Right atrium auricular region (tissue), 2 donors: ENCODE data around the gene CMC4. TPM values are rescaled to one million over a fixed set of nuclear protein-coding genes. Genes with fewer than 3 reads are reported as not detected.

Source experiments
- DNase-seq: peaks from one replicate; pipeline ENCODE4 v3.0.0-alpha.2; 2019; ENCODE audit warnings: low spot score
- H3K27ac ChIP-seq, 2 donors: fragments of 200-600 bp; sonication (generic); 1 replicate in 1 of 2; 2 replicates in 1 of 2; pipeline ENCODE4 v1.5.1; 2016 to 2019
- H3K27me3 ChIP-seq, 2 donors: fragments of 200-600 bp; sonication (generic); one replicate each; pipeline versions ENCODE4 v1.5.1 to v1.6.0; 2017 to 2019
- H3K36me3 ChIP-seq: fragments of 200-600 bp; sonication (generic); one replicate; pipeline ENCODE4 v1.5.1; 2016
- H3K4me1 ChIP-seq, 2 donors: fragments of 200-600 bp; sonication (generic); one replicate each; pipeline versions ENCODE4 v1.5.1 to v1.6.0; 2017 to 2019
- H3K4me3 ChIP-seq, 2 donors: fragments of 200-600 bp; sonication (generic); 1 replicate in 1 of 2; 2 replicates in 1 of 2; pipeline ENCODE4 v1.5.1; 2017 to 2019; ENCODE audit warnings: mild to moderate bottlenecking in 1 of 2, moderate library complexity in 1 of 2
- H3K9me3 ChIP-seq, 2 donors: fragments of 200-600 bp; sonication (generic); one replicate each; pipeline ENCODE4 v1.5.1; 2019
- CTCF ChIP-seq, 2 donors: fragments of 200-600 bp; sonication (generic); IDR thresholded peaks; one replicate each; pipeline ENCODE4 v1.5.1; 2019; ENCODE audit warnings: antibody characterized with exemption in 2 of 2
- total RNA-seq, 2 donors: library from RNA; depleted of rRNA; stranded (reverse); fragments of >200 nt; gene quantifications; one replicate each; pipeline ENCODE4 v1.1.0, GENCODE V29; 2016

CMC4 gene
- total RNA-seq = 10 to 100 TPM; 39.9 to 58.3 TPM

GRCh38 chrX:155070975-155071693 lies at the start of gene CMC4, which contains the start of the genes BRCC3 and MTCP1:
CMC4 (minus strand) TSS chrX:155071136; CDS start chrX:155064023, 7,113 bp downstream.
BRCC3 (plus strand) TSS chrX:155071508; CDS start chrX:155071528, 20 bp downstream.
MTCP1 (minus strand) TSS chrX:155071136; CDS start chrX:155066010, 5,126 bp downstream.
- TF ChIP-seq CTCF (IDR thresholded peaks at IDR 0.05) = no peak
- H3K9me3 ChIP-seq = no peaks in the 10 kb centered on the region
- H3K36me3 ChIP-seq = no peaks in the 10 kb centered on the region
- peak within 1 kb of the TSS; percentile 58 to 63 for H3K4me3 ChIP-seq
- no peaks in the 10 kb centered on the region for H3K4me1 ChIP-seq
- H3K27me3 ChIP-seq = no peaks in the 10 kb centered on the region
- peak within 1 kb of the TSS; percentile 84 to 87 for H3K27ac ChIP-seq
- DNase-seq = peak; percentile 67

GRCh38 chrX:155115174-155115819 lies 44.4 kb upstream of the CMC4 start:
- H3K4me1 ChIP-seq = no peaks in the 10 kb centered on the region
- no peak overlapping the region for H3K4me3 ChIP-seq
- no peak overlapping the region for H3K27ac ChIP-seq
- H3K9me3 ChIP-seq = no peaks in the 10 kb centered on the region
- no peaks in the 10 kb centered on the region for H3K36me3 ChIP-seq
- no peak for TF ChIP-seq CTCF (IDR thresholded peaks at IDR 0.05)
- DNase-seq = no peak
- H3K27me3 ChIP-seq = no peaks in the 10 kb centered on the region

GRCh38 chrX:155113097-155113496 lies 42.2 kb upstream of the CMC4 start:
- Histone ChIP-seq H3K27me3 (no peaks in the 10 kb centered on the region), H3K36me3 (no peaks in the 10 kb centered on the region), H3K27ac (no peak overlapping the region), H3K4me3 (no peak overlapping the region), H3K4me1 (no peaks in the 10 kb centered on the region), H3K9me3 (no peaks in the 10 kb centered on the region)
- DNase-seq = no peak
- no peak for TF ChIP-seq CTCF (IDR thresholded peaks at IDR 0.05)

- Histone ChIP-seq H3K4me1 (no peaks in the 10 kb centered on the region), H3K9me3 (no peaks in the 10 kb centered on the region), H3K36me3 (no peaks in the 10 kb centered on the region), H3K27me3 (no peaks in the 10 kb centered on the region), H3K4me3 (no peak overlapping the region), H3K27ac (no peak overlapping the region)
- TF ChIP-seq CTCF (IDR thresholded peaks at IDR 0.05) = no peak
- DNase-seq = no peak
Measured at GRCh38 chrX:155112171-155112570, 41.2 kb upstream of the CMC4 start.

GRCh38 chrX:155108427-155108826 lies 37.5 kb upstream of the CMC4 start:
- no peak for DNase-seq
- TF ChIP-seq CTCF (IDR thresholded peaks at IDR 0.05) = no peak
- H3K27ac ChIP-seq = no peak overlapping the region
- no peaks in the 10 kb centered on the region for H3K4me1 ChIP-seq
- H3K9me3 ChIP-seq = no peaks in the 10 kb centered on the region
- H3K4me3 ChIP-seq = no peak overlapping the region
- H3K36me3 ChIP-seq = no peaks in the 10 kb centered on the region
- H3K27me3 ChIP-seq = no peaks in the 10 kb centered on the region
